ENCODE data around the gene PRKG1.

DNA sequence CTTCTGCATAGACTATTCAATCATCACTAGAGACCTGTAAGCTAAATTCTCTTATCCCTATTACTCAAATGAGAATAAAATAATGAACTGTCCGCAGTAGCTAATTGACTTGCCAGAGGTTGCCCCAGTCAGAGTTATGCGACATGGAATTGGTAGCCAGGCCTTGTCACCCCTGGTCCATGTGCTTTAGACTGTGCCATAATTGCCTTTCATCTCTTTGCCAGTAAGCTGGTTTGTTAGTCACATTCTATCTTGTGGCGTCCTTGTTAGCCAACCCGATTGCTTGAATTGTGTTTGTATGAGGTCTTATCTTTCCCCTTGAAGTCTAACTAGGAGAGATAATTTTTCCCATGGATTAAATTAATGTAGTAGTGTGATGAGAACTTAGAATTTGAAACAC, 362.5 kb downstream of the PRKG1 start:
- no peak for TF ChIP-seq POLR2A (IDR thresholded peaks at IDR 0.05; ENCODE audit: low read depth, low read length)
- no peak for TF ChIP-seq MXI1 (IDR thresholded peaks at IDR 0.05; ENCODE audit: borderline replicate concordance, low read depth, low read length)
- TF ChIP-seq, protein P1, sequence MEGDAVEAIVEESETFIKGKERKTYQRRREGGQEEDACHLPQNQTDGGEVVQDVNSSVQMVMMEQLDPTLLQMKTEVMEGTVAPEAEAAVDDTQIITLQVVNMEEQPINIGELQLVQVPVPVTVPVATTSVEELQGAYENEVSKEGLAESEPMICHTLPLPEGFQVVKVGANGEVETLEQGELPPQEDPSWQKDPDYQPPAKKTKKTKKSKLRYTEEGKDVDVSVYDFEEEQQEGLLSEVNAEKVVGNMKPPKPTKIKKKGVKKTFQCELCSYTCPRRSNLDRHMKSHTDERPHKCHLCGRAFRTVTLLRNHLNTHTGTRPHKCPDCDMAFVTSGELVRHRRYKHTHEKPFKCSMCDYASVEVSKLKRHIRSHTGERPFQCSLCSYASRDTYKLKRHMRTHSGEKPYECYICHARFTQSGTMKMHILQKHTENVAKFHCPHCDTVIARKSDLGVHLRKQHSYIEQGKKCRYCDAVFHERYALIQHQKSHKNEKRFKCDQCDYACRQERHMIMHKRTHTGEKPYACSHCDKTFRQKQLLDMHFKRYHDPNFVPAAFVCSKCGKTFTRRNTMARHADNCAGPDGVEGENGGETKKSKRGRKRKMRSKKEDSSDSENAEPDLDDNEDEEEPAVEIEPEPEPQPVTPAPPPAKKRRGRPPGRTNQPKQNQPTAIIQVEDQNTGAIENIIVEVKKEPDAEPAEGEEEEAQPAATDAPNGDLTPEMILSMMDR (conservative IDR thresholded peaks at IDR 0.05; ENCODE audit: low read depth, low read length) = no peak
